Fibroblast of skin of back (primary cell): ENCODE data around the gene NEUROG2. TPM values are rescaled to one million over a fixed set of nuclear protein-coding genes. Genes with fewer than 3 reads are reported as not detected.
"Not testable (repeated sequence)": the region's sequence is repeated elsewhere in the genome, so short reads cannot be mapped to it uniquely, and the experiment has no call there.

Source experiments
- DNase-seq: peaks from one replicate; pipeline ENCODE4 v3.0.0-alpha.2; 2013
- polyA plus RNA-seq, 2 experiments: library from polyadenylated mRNA; unstranded; fragments of 120-200 nt; gene quantifications; one replicate each; pipeline ENCODE4 v1.2.1, GENCODE V29; 2013; ENCODE audit not compliant: insufficient read length in 2 of 2

NEUROG2 gene
- polyA plus RNA-seq (2013, experiment 1 of 2; ENCODE audit: insufficient read length), result not detected
- not detected for polyA plus RNA-seq (2013, experiment 2 of 2; ENCODE audit: insufficient read length)

DNA sequence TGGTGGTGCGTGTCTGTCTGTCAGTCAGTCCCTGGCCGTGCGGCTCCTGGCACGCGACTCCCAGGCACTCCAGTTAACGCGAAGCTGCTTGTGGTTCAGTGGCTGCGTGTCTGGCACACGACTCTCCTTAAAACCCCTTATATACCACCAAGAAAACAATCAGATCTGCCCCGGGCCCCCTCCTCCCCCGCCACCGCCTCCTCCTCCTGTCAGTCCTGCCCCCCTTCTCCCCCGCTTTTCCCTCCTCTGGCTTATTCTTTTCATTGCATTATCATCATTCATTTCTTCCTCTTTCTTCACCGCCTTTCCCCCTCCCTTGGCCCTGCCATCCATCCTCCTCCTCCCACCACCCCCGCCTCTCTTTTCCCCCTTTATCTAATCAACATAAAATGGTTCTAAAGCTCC, at the start of gene NEUROG2:
Gene NEUROG2, minus strand, starts transcription at position 115 of the 405 bp plus-strand sequence. CDS start 705 bp downstream, outside the sequence.
- DNase-seq, result no peak

DNA sequence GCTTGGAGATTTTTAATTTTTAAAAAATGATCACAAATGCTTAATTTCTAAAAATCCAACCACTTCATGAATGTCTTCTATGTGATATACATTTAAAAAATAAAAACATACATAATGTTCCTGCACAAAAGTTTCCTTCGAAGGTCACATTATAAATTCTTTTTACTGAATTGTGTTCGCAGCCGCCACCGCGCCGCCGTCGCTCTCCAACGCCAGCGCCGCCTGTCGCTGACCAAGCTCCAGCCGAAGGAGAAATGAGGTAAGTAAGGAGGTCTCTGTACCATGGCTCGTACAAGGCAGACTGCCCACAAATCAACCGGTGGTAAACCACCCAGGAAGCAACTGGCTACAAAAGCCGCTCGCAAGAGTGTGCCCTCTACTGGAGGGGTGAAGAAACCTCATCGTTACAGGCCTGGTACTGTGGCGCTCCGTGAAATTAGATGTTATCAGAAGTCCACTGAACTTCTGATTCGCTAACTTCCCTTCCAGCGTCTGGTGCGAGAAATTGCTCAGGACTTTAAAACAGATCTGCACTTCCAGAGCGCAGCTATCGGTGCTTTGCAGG, 48.8 kb upstream of the NEUROG2 start:
- no peak for DNase-seq

DNA sequence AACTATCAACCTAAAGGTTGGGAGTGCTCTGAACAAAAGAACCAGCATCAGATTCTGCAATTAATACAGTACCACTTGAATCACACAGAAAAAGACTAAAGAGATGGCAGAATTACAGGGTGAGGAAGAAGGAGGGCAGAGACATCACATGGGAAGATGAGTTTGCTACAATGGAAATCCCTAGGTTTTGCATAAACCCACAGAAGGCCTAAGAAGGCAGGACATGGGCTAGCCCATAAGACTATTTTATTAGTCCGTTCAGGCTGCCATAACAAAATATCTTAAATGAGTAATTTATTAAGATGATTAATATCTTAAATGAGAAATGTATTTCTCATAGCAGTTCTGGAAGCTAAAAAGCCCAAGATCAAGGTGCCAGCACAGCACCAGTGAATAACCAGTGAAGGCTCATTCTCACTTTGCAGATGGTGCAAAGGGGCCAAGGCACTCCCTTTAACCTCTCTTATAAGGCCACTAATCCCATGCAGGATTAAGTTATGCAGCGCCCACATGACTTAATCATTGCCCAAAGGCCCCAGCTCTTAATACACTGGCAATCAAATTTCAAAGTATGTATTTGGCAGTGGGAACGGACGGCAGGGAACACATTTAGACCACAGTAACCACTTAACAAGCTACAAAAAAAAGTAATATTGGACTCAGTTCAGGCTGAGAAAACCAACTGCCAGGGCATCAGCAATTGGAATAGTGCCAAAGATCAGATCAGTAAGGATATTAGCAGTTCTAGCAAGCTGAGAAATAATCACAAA, 47.6 kb upstream of the NEUROG2 start:
- no peak for DNase-seq

GRCh38 chr4:112562254-112562879, 46.4 kb upstream of the NEUROG2 start:
- DNase-seq, result no peak

DNA sequence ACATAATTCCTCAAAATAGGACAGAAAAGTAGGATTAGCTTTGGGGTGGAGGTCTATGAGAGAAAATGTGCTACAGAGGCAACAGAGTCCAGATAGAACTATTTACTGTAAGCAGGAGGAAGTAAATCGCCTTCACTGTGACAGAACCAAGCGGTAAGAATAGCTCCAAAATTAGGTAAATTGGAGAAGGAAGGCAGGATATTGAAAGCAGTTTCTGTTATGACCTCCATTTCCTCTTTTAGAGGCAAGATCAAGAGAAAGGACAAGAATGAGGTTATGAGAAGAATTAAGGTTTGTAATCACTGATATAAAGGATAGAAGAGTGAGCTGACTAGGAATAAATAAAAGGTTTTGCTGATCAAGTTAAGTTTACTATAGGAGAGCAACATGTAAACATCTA, 44.1 kb upstream of the NEUROG2 start:
- no peak for DNase-seq

DNA sequence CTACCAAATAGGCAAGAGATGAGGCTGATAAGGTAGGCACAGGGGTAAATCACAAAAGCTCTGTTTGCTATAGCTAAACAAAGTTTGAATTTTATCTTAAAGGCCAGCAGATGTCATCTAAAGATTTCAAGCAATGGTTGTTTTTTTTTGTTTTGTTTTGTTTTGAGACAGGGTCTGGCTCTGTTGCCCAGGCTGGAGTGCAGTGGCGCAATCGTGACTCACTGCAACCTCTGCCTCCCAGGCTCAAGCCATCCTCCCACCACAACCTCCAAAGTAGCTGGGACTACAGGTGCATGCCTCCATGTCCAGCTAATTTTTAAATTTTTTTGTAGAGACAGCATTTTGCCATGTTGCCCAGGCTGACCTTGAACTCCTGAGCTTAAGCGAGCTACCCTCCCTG, 43.1 kb upstream of the NEUROG2 start:
- DNase-seq, result no peak

DNA sequence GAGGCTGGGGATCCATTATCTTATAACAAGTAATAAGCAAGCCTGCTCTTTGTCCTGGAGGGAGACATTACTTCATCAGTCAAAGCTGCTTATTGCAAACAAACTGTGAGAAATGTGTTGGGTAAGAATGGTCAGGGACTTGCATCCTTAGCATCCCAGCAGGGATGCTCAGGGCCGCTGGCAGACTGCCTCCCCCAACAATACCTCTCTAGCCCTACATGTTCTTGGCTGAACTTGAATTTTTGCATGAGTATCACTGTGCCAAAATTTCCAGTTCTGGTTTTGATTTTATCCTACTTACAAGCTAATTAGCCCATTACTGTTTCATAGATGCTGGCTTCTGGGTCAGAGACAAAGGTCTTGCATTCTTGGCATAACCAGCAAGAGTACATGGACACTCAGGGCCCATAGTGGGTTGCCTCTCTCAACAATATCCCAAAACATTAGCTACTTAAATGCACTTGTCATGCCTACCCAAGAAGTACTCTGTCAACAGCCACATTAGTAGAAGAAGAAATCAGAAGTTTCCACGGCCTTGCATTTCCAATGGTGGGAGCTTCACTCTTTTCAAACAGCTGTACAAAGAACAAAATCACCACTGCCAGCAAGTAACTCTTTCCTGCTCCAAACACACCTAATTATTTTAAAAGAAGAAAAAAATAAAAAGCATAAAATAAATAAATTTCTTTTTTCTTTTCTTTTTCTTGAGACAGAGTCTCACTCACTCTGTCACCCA, 41.9 kb upstream of the NEUROG2 start:
- DNase-seq, result no peak

DNA sequence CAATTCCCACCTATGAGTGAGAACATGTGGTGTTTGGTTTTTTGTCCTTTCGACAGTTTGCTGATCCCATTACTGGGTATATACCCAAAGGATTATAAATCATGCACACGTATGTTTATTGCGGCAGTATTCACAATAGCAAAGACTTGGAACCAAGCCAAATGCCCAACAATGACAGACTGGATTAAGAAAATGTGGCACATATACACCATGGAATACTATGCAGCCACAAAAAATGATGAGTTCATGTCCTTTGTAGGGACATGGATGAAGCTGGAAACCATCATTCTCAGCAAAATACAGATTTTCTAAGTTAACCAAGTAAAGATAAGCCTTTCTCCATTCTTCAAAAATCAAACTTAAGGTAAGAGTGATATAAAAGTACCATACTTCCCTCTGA, 38.3 kb upstream of the NEUROG2 start:
- DNase-seq, result not testable (repeated sequence)

GRCh38 chr4:112552668-112553067, 36.7 kb upstream of the NEUROG2 start:
- DNase-seq, result peak; percentile 59

- peak; percentile 36 for DNase-seq
These were observed 34.7 kb upstream of the NEUROG2 start for GRCh38 chr4:112550728-112551127.

DNA sequence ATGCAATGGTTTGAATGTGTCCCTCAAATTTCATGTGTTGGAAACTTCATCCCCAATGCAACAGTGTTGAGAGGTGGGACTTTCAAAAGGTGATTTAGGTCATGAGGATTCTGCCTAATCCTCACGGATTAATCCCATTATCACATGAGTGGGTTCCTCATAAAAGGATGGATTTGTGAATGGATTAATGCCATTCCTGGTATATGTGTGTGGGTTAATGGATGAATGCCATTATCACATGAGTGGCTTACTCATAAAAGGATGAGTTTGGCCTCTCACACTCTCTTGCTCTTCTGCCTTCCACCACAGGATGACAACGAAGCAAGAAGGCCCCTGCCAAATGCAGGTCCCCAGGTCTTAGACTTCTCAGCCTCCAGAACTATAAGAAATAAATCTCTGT, 30.5 kb upstream of the NEUROG2 start:
- no peak for DNase-seq

GRCh38 chr4:112545346-112545745, 29.4 kb upstream of the NEUROG2 start:
- no peak for DNase-seq

DNA sequence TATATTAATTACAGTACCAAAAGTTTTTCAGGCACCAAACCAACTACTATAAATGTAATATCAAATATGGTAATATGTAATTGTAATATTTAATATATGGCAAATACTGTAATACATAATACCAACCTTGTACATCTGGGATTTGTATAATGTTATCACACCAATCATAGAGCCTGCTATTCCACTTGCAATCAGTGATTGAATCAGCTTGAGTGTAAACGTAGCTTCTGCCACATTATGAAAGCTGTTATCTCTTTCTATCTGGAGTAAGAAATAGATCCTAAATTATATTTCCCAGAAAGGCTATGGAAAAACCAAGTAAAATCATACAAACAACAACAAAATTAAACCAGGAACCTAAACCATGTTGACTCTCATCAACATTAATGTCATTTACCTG, 24.7 kb upstream of the NEUROG2 start:
- no peak for DNase-seq

GRCh38 chr4:112536123-112536522, 20.1 kb upstream of the NEUROG2 start:
- no peak for DNase-seq

DNA sequence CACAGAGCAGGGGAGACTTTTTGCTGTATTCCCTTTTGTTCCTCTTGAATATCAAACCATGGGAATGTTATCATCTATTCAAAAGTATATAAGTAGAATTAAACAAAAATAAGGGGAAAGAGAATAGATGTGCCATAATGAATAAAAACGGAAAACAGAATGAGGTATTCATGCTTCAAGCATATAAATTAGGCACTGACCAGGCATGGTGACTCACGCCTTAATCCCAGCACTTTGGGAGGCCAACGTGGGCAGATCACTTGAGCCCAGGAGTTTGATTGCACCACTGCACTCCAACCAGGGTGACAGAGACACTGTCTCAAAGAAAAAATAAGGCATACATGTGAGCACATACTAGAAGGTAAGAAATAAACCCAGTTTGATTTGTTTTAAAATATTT, 16.3 kb upstream of the NEUROG2 start:
- peak; percentile 22 for DNase-seq

DNA sequence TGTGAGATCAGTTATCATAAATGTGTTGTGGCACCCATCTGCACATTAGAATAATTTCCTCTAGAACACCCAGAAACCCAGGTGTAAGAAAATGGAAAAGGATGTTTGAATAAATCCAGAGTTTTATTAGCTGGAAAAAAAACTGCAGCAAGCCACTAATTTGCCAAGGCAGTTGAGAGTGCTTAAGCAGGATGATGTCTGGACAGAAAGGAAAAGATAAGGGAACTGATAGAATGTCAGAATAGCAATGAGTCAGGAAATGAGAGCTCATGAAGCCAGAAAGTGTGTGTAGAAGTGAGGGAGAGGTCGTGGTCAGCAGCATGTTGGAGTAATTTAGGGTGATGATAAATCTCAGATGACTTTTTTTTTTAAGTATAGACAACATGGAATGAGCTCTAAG, 15.2 kb upstream of the NEUROG2 start:
- DNase-seq, result no peak

DNA sequence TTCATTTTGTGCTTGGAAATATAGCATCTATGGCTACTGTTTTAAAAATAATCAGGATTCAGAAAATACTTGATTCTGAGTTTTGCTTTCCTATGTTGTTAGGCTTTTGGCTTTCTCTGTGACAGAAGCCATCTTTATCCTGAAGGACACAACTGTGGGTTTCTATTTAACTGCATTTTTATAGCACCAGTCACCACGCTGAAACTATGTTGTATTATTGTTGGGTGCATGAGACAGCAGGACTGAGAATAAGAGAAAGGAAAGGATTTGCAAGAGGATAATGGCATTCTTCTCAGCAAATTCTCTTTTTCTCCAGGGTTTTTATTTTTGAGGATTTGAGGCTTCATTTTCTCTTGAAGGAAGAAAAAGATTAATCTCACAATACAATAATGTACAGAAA, 10.1 kb upstream of the NEUROG2 start:
- peak; percentile 78 for DNase-seq

- no peak for DNase-seq
These were observed 8.0 kb upstream of the NEUROG2 start for GRCh38 chr4:112523764-112524505.

DNA sequence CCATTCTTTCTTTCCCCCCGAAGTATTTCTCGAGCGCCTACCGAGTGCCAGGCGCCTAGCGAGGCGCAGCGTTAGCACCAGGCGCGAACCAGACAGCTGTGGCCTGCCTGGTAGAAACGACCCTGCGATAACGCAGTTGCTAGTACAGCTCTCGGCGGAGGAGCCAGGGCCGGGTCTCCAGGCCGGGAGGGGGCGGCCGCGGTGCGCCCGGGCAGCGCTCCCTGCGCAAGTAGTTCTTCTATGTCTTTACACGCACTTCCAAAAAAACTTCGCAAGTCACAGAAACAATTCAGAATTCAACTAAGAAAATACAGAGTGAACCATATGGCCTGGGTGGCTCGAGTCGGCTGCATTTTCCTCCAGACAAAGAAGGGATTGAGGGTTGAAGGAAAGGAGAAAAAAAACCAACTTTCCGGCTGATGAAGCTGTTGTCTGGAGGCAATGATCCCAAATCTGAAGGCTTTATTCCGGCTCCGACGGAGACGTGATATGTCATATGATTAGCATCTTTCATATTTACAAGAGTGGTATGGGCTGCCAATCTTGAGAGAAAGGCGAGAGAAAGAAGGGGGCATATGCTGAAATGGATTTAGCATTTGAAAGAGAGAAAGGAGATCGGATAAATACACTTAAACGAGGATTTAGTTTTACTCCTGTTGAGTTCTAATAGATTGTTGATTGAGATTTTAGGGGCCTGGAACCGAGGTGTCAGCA, 7.2 kb upstream of the NEUROG2 start:
- DNase-seq, result peak; percentile 26

- DNase-seq, result not testable (repeated sequence)
These were observed 6.5 kb upstream of the NEUROG2 start for GRCh38 chr4:112522431-112522830.
